ENCODE results near the gene HTRA3.

Gene HTRA3

GRCh38 chr4:8264106-8264505, 5.4 kb upstream of the HTRA3 start:
- no peak for ATAC-seq
- TF ChIP-seq ESRRG (CRISPR knock-in tag; IDR thresholded peaks at IDR 0.05), result no peak
- TF ChIP-seq BACH2 (CRISPR knock-in tag; IDR thresholded peaks at IDR 0.05; ENCODE audit: borderline replicate concordance), result no peak
- TF ChIP-seq TSHZ2 (CRISPR knock-in tag; IDR thresholded peaks at IDR 0.05), result no peak
- TF ChIP-seq ISL1 (CRISPR knock-in tag; IDR thresholded peaks at IDR 0.05), result no peak
- TF ChIP-seq POU6F1 (CRISPR knock-in tag; IDR thresholded peaks at IDR 0.05; ENCODE audit: borderline replicate concordance, low read depth), result no peak
- TF ChIP-seq ZNF8 (CRISPR knock-in tag; IDR thresholded peaks at IDR 0.05), result no peak
- TF ChIP-seq CSDC2 (CRISPR knock-in tag; IDR thresholded peaks at IDR 0.05), result no peak
- TF ChIP-seq ZC3H10 (CRISPR knock-in tag; IDR thresholded peaks at IDR 0.05), result no peak
- TF ChIP-seq ZNF565 (CRISPR knock-in tag; conservative IDR thresholded peaks at IDR 0.05; ENCODE audit: low read depth), result no peak
- no peak for TF ChIP-seq CREB5 (CRISPR knock-in tag; IDR thresholded peaks at IDR 0.05; ENCODE audit: low read depth)
- TF ChIP-seq RARB (CRISPR knock-in tag; IDR thresholded peaks at IDR 0.05), result no peak
- no peak for TF ChIP-seq ARNTL (CRISPR knock-in tag; IDR thresholded peaks at IDR 0.05; ENCODE audit: borderline replicate concordance, low read depth)
- no peak for TF ChIP-seq PATZ1 (CRISPR knock-in tag; IDR thresholded peaks at IDR 0.05; ENCODE audit: borderline replicate concordance)
- no peak for TF ChIP-seq ZFP30 (CRISPR knock-in tag; IDR thresholded peaks at IDR 0.05)
- no peak for TF ChIP-seq ZFP3 (CRISPR knock-in tag; IDR thresholded peaks at IDR 0.05)
- no peak for TF ChIP-seq TOX (CRISPR knock-in tag; IDR thresholded peaks at IDR 0.05; ENCODE audit: borderline replicate concordance)
- TF ChIP-seq PPARA (CRISPR knock-in tag; IDR thresholded peaks at IDR 0.05; ENCODE audit: borderline replicate concordance), result no peak
- no peak for TF ChIP-seq CSRNP3 (CRISPR knock-in tag; IDR thresholded peaks at IDR 0.05)

GRCh38 chr4:8265171-8265929, 4.2 kb upstream of the HTRA3 start:
- no peak for TF ChIP-seq ZFP3 (CRISPR knock-in tag; IDR thresholded peaks at IDR 0.05)
- no peak for TF ChIP-seq OSR1 (CRISPR knock-in tag; IDR thresholded peaks at IDR 0.05)
- TF ChIP-seq GLIS3 (CRISPR knock-in tag; IDR thresholded peaks at IDR 0.05), result no peak
- no peak for TF ChIP-seq ZNF565 (CRISPR knock-in tag; conservative IDR thresholded peaks at IDR 0.05; ENCODE audit: low read depth)
- no peak for TF ChIP-seq PATZ1 (CRISPR knock-in tag; IDR thresholded peaks at IDR 0.05; ENCODE audit: borderline replicate concordance)
- no peak for ATAC-seq

Data from SK-N-SH treated with all-trans-retinoic acid at 6 μM for 48 hours (cell line).